NCI-H345 treated with DMSO at 0.1 percent for 48 hours (cell line): Measurements from ENCODE around the gene RUVBL2.

Experiments
- DNase-seq: peaks from one replicate; lab custom pipeline; 2025; ENCODE audit not compliant: unreplicated experiment; lab: John Stamatoyannopoulos, UW

Gene RUVBL2

DNA sequence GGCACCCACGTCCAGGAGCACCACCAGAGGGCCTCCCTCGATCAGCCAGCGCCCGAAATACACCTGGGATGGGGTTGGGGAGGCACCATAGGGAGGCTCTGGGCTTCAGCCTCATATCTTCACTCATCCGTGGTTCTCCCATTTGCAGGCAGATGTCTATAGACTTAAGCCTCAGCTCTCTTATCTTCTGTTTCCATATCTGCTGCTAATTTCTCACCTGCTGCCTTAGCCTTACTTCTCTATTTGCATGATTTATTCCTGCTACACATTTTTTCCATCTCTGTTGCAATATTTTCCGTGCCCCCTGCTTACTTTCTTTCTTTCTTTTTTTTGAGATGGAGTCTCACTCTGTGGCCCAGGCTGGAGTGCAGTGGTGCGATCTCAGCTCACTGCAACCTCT lies 6.4 kb upstream of the RUVBL2 start:
- no peak for DNase-seq

DNA sequence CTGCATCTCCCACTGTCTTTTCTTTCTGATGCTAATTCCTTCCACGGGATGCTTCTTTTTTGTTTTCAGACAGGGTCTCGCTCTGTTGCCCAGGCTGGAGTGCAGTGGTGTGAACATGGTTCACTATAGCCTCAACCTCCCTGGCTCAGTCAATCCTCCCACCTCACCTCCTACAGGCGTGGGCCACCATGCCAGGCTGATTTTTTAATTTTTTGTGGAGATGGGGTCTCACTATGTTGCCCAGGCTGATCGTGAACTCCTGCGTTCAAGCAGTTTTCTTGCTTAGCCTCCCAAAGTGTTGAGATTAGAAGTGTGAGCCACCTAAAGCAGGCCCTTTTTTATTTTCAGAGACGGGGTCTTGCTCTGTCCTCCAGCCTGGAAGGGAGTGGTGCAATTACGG lies 5.4 kb upstream of the RUVBL2 start:
- DNase-seq, result no peak

DNA sequence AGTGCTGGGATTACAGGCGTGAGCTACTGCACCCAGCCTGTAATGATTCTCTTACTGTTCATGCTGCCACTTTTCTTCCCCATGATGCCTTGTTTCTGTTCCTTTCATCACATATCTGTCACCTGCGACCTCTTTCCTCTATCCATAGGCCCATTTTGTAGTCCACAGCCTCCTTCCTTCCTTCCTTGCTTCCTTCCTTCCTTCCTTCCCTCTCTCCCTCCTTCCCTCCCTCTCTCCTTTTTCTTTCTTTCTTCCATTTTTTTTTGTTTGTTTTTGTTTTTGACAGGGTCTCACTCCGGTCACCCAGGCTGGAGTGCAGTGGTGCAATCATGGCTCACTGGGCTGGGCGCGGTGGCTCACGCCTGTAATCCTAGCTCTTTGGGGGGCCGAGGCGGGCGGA lies 4.8 kb upstream of the RUVBL2 start:
- DNase-seq, result no peak

DNA sequence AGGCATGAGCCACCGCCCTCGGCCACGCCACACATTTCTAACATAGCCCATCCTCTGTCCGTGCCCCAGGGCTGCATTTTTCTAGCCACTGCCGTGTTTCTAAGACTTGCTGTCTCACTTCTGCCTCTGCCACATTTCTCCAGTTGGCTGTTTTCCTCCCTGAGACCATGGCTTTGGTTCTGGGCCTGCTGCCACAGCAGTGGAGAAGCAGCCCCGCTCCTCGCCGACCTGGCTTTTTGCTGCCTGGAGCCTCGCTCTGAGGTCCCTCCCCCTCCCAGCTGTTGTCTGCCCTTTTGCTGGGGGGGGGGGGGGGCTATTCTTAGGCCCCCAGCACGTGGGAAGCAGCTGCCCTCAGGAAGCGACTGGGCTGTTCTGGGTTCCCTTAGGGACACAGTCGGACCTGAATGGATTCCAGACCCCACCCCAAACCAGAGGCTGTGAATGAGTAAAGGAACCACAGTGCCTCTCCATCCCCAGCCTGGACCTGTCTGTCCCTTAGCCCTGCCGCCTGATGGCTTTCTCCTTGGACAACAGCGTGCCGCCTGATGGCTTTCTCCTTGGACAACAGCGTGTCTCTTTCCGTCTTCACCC lies 3.9 kb upstream of the RUVBL2 start:
- DNase-seq, result no peak

DNA sequence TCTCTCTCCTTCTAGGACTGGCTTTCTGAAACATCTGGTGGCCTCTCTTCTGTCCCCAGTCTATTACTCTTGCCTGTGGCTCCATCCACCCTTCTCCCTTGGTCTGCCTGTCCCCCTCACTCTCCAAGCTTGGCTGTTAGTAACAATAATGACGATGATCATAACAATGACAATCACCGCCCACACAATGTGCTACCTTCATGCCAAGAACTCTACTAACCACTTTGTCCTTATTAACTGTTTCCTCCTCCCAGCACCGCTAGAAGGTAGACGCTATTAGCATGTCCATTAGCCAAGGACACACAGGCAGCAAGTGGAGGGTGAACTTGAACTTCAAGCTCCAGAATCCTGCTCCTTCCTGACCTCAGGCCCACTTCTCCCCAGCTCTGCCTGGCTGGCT lies 3.3 kb upstream of the RUVBL2 start:
- DNase-seq, result no peak

DNA sequence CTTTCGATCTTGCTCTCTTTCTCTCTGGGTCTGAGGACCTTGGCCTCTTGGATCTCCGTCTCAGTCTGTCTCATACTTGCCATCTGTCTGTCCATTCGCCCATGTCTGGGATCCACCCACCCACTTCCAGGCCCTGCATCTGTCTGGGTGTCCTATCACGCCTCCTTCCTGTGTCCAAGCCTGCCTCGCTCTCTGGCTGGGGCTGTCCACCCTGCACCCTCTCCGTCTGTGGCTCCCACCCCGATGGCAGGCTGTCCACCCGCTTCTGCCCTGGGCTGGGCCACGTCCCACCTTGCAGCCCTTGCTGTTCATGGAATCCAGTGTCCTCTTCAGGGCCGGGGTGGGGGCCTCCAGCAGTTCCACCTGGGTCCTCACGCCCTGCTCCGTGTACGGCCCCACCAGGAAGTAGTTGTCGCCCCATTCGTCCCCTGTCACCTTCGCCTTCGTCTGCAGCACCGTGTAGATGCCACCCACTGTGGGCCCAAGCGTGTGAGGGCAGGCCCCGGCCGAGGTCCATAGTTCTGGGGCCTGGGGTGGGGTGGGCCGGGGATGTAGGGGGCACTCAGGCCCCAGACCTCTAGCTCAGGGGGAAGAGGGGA lies 2.6 kb upstream of the RUVBL2 start:
- no peak for DNase-seq

DNA sequence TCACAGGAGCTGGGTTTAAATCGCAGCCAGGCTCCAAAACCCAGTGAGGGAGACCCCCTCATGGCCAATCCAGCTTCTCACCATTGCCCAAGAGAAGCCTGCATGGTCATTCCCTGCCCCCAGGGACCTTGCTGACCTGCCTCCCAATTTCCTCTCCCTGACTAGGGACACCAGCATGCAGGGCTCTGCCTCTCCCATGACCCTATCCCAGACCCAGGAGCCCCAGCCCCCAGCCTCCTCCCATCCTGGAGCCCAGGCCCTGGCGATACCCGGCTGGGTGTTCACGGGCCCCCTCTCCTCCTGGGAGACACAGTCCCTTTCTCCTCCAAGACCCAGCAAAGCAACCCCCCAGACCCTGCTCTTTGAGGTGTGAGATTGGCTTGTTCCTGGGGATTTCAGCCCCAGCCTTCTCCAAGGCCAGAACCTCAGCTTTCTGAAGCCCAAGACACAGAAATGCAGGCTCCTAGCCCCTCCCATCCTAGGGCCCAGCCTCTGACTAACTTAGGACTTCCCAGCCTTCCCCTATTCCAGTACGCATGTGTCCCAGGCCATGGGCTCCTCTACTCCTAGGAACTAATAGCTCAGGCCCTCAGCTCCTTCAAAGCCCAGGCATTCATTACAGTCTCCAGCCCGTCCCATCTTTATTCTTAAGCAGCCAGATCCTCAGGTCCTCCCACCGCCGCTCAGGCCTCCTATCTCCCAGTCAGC lies 1.7 kb upstream of the RUVBL2 start:
- no peak for DNase-seq

DNA sequence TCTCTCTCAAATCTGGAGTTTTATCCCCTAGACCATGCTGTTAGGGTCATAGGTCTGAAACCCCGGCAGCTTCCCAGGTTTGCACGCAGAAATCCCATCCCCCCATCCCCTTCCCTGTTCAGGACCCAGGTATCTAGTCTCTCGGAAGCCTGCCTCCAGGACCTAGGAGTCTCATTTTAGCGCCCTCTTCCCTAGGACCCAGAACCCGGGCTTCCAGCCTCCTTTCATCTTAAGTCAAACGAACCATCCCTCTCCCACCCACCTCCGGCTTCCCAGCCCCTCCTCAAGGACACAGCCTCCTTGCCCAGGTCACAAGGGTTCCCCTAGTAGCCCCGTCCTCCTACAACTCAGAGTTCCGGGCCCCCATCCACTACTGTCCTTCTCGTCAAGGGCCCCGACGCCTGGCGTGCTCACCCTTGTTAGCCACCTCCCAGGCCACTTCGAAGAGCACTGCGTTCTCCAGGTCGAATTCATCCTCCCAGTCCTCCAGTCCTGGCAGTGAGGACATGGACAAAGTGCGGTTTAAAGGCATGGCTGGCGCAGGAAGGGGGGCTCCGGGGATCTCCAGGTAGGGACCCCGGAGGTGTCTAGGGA lies 1.0 kb upstream of the RUVBL2 start:
- DNase-seq, result no peak

DNA sequence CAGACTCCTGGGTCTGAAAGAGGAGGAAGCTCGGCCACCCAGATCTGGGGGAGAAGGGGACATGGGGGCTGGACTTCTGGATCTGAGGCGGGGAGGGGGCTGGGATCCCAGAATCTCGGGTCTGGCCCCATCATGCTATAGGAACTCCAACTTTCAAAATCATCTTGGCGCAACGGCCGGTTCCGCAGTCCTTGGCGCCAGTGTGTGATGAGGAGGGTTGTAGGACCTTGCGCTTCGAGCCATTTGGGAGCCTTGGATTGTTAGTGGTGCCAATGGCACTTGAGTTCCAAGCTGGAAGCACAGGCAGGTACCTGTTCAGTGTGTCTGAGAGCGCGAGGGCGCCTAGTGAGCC lies 324 bp downstream of the RUVBL2 start:
- DNase-seq, result no peak

DNA sequence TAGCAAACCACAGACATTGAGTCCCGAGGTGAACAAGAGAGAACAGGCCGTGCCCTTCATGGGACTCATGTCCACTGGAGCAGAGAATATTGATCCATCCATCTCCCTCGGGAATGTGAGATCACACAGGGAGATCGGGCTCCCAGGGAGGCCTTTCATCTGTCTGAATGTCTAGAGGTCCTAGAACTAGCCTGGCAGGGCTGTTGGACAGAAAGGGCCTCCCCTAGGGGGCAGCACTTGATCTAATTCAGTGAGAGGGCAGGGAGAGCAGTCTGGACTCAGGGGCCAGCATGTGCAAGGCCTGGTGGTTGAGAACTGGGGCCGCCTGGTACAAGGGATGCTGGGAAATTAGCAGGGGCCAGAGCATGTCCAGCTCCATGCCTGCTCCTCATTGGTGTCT lies 4.3 kb downstream of the RUVBL2 start:
- DNase-seq, result no peak

DNA sequence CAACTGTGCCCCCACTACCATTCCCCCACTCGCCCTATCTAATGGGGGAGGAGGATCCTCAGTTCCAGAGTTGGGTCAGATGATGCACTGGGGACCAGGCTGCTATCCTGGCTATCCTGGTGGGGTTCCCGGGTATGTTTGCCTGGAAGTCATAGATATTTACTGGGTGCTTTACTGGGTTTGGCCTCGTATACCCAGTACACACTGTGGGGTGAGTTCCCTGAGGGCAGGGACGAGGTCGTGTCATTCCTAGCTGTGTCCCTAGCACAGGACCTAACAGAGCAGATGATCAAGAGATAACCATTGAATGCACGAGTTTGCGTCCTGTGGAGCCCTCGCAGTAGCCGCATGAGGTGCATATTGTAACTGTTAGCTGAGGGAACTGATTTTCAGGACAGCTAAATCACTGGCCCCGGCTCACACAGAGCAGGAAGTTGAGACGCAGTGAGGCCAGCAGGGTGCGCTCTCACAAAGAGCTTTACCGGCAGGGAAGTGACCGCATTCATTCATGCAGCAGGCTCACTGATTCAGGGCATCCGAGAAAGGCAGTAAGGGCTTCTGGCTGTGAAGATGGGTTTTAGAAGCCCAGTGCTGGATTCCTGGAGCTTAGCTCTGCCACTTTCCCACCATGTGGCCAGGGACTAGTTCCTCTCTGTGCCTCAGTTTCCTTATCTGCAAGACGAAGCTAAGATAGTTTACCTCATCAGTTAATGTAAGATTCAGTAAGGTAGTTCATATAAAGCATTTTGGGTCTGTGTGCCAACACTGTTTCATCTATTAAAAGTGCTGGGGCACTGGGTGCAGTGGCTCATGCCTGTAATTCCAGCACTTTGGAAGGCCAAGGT lies 6.0 kb downstream of the RUVBL2 start:
- no peak for DNase-seq

DNA sequence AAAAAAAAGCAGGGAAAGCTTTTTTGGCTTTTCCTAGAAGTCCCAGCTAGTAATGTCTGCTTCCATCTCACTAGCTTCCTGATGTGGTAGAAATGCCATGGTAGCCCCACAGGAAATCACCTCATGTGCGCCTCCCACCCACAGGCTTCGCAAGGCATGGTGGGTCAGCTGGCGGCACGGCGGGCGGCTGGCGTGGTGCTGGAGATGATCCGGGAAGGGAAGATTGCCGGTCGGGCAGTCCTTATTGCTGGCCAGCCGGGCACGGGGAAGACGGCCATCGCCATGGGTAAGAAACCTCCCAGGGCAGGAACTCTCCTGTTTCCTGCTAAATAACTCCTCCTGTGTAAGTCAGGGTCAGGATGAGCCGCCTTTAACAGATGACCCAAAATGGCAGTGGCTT lies 10.4 kb downstream of the RUVBL2 start:
- no peak for DNase-seq

DNA sequence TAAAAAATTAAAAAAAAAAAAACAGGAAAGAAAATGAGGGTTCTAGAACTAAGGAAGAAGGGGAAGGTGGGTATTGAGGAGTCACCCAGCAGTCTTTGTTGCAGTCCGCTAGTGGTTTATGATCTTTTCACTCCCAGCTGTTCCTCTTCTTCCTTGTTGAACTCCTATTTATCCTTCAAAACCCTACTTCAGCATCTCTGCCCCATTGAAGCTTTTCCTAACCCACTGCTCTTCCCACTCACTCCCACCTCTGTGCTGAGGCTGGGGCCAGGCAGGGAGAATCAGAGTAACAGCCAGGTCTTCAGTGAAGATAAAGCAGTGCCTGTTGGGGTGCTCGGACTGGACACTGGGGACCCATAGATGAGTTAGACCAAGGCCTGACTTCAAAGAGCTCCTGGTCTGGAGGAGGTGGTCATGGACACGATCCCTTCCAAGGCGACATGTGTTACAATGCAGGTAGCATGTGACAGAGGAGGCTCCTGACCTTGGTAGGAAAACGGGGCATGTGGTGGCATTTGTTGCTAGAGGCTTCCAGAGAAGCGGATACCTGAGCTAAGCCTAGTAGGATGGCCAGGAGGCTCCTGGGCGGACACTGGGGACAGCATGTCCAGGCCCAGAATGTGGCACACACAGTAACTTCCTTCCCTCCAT lies 11.4 kb downstream of the RUVBL2 start:
- no peak for DNase-seq

DNA sequence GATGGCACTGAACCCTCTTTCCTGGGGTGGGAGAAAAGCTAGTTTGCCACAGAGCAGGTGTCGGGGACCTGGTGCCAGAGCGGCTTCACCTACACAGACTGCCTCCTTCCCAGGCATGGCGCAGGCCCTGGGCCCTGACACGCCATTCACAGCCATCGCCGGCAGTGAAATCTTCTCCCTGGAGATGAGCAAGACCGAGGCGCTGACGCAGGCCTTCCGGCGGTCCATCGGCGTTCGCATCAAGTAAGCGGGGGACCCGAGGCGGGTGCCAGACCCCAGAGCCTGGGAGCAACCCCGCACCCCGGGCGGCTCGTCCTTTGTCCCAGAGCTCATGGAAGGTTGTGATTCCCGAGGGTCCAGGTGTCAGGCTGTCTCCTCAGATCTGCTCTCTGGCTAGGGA lies 13.2 kb downstream of the RUVBL2 start:
- no peak for DNase-seq

DNA sequence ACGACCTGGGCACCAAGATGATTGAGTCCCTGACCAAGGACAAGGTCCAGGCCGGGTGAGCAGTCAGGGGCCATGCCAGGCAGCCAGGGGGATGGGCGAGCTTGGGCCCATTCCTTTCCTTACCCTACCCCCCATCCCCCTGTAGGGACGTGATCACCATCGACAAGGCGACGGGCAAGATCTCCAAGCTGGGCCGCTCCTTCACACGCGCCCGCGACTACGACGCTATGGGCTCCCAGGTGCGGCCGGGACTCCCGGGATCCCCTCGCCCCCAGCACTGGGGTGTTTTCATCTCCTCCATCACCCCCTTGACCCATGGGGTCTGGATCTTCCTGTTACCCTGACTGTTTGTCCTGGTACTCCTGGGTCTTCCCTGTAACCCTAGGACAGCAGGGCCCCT lies 16.1 kb downstream of the RUVBL2 start:
- DNase-seq, result no peak

DNA sequence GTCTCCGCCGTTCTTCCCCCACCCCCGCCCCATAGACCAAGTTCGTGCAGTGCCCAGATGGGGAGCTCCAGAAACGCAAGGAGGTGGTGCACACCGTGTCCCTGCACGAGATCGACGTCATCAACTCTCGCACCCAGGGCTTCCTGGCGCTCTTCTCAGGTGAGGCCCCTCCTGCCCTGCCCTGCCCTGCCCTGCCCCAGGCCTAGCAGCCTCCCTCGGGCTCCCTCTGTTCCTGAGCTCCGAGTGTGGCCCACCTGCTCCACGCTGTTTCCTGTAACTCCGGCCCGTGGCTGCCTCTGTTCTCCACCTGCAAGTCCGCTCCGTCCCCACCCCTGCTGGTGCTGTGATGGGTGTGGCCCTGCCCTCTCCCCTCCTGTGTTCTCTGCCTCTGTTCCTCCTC lies 16.8 kb downstream of the RUVBL2 start:
- no peak for DNase-seq

DNA sequence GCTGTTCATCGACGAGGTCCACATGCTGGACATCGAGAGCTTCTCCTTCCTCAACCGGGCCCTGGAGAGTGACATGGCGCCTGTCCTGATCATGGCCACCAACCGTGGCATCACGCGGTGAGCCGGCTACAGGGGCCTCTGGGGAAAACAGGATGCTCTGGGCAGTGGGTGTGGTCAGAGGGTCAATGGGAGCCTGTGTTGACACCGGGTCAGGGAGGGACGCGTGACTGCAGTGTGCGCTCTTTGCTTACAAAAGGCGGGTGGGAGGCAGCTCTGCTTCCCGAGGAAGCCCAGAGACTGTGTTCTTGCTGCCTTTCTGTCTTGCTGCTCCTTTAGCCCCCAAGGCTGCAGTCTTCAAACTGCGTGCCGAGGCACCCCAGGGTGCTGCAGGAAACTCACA lies 17.5 kb downstream of the RUVBL2 start:
- no peak for DNase-seq

DNA sequence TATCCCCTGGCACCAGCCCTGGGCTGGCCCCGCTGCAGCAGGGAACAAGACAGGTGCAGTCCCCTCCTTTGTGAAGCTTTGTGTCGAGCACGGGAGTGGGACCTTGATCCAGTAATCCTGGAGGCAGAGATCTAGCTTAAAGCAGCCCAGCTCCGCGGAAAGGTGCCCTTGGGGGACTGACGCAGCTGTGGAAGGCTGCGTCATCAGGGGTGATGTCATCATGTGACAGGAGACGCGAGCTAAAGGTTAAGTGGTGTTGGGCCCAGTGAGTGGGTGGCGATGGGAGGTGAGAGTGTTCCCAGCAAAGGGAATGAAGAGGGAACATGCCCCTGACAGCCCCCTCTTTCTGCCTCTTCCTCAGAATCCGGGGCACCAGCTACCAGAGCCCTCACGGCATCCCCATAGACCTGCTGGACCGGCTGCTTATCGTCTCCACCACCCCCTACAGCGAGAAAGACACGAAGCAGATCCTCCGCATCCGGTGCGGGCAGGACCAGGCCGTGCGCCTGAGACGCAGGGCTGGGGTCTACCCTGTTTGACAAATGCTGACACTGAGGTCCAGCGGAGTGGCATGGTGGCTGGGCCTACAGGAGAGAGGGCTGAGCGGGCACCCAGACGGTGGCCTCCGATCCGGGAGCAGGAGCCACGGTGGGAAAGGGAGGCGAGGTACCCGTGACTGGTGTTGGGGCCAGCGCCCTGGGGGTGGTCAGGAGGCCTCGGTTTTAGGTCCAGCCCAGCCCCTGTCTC lies 20.6 kb downstream of the RUVBL2 start:
- DNase-seq, result no peak

DNA sequence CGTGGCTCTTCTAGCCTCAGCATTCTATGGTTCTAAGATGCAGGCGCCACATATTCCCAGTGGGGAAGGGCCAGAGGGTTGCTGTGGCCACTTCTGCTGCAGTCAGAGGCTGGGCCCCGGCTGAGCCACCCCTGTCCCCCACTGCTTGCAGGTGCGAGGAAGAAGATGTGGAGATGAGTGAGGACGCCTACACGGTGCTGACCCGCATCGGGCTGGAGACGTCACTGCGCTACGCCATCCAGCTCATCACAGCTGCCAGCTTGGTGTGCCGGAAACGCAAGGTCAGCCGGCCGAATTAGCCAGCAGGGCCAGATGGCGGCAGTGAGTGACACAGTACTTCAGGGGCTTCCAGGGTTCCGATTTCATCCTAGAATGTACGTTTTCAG lies 21.2 kb downstream of the RUVBL2 start:
- DNase-seq, result no peak

DNA sequence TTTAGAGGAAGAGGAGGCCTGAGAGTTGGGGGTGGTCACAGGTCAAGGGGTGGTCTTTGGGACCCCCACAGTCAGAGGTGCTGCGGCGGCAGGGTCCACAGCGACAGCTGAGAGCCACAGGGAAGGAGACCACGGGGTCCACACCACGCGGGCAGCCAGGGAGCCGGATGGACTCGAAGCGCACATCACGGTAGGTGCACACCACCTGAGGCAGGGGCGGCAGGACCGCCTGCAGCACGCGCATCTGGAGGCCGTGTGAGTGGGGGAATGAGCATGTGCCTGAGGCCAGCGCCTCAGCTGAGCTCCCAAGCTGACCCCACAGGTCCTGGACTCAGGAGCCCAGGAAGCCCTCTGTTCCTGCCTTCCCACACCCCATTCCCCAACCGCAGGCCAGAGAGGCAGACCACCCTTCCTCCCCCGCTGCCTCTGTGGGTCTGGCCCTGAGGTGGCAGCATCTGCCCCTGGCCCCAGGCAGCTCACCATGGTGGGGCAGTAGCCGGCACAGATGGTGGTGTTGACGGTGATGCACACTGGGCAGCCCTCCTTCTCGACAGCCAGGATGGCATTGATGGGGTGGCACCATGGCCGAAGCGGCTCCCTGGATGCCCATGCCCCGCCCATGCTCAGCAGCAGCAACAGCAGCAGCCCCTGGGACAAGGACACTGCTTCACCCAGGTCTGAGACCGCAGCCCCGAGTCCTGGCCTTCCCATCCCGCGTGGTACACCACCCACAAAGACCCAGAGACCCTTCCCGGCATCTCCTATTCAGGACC lies 22.6 kb downstream of the RUVBL2 start:
- DNase-seq, result no peak
